GM21526 (cell line): ENCODE measurements around the gene CENPE.
"Not testable (repeated sequence)": the region's sequence is repeated elsewhere in the genome, so short reads cannot be mapped to it uniquely, and the experiment has no call there.

Experiments used
- ATAC-seq: cut with Tn5 transposase; IDR thresholded peaks from one replicate; pipeline ENCODE4 v1.9.1; 2021; ENCODE audit warnings: moderate library complexity; ENCODE audit not compliant: unreplicated experiment, low FRiP score

Gene CENPE

GRCh38 chr4:103198111-103198765 is at the start of gene CENPE:
Gene CENPE (minus strand): TSS chr4:103198343. CDS start chr4:103198319, 24 bp downstream.
- ATAC-seq, result peak; percentile 96

- no peak for ATAC-seq
These were observed 46.1 kb upstream of the CENPE start for GRCh38 chr4:103244251-103244650.

- not testable (repeated sequence) for ATAC-seq
These were observed 32.8 kb upstream of the CENPE start for GRCh38 chr4:103230938-103231337.

GRCh38 chr4:103223556-103223955 is 25.4 kb upstream of the CENPE start:
- not testable (repeated sequence) for ATAC-seq

- no peak for ATAC-seq
These were observed 9.5 kb upstream of the CENPE start for GRCh38 chr4:103207673-103208072.

- ATAC-seq, result no peak
These were observed 6.0 kb upstream of the CENPE start for GRCh38 chr4:103204111-103204510.

- no peak for ATAC-seq
These were observed 3.6 kb upstream of the CENPE start for GRCh38 chr4:103201724-103202123.

GRCh38 chr4:103201253-103201652 is 3.1 kb upstream of the CENPE start:
- no peak for ATAC-seq

- no peak for ATAC-seq
These were observed 866 bp upstream of the CENPE start for GRCh38 chr4:103199009-103199408.

GRCh38 chr4:103197765-103198110 is 405 bp downstream of the CENPE start:
- peak; percentile 53 for ATAC-seq

- no peak for ATAC-seq
These were observed 4.7 kb downstream of the CENPE start for GRCh38 chr4:103193457-103193856.

GRCh38 chr4:103171006-103171405 is 27.1 kb downstream of the CENPE start:
- no peak for ATAC-seq

GRCh38 chr4:103169750-103170149 is 28.4 kb downstream of the CENPE start:
- ATAC-seq, result not testable (repeated sequence)

GRCh38 chr4:103168993-103169392 is 29.1 kb downstream of the CENPE start:
- no peak for ATAC-seq

- no peak for ATAC-seq
These were observed 36.0 kb downstream of the CENPE start for GRCh38 chr4:103162176-103162575.

GRCh38 chr4:103158760-103159159 is 39.4 kb downstream of the CENPE start:
- ATAC-seq, result no peak

- ATAC-seq, result no peak
These were observed 42.0 kb downstream of the CENPE start for GRCh38 chr4:103156106-103156505.

- no peak for ATAC-seq
These were observed 45.8 kb downstream of the CENPE start for GRCh38 chr4:103152381-103152780.

- no peak for ATAC-seq
These were observed 47.5 kb downstream of the CENPE start for GRCh38 chr4:103150677-103151076.

GRCh38 chr4:103144926-103145325 is 53.2 kb downstream of the CENPE start:
- ATAC-seq, result no peak

- no peak for ATAC-seq
These were observed 60.7 kb downstream of the CENPE start for GRCh38 chr4:103137446-103137827.

- no peak for ATAC-seq
These were observed 61.3 kb downstream of the CENPE start for GRCh38 chr4:103136671-103137445.
